K562 treated with DMSO at 1 percent for 24 hours (cell line): Measurements from ENCODE around the gene ASGR1. TPM values are rescaled to one million over a fixed set of nuclear protein-coding genes. Genes with fewer than 3 reads are reported as not detected.

Experiments used
- total RNA-seq: library from RNA; unstranded; fragments of 300-600 nt; gene quantifications from 2 replicates; pipeline ENCODE4 v1.2.3, GENCODE V29; 2022; ENCODE audit warnings: low read depth; ENCODE audit not compliant: insufficient read depth

The ASGR1 gene
- 1.4 and 2.5 TPM in 2 replicates for total RNA-seq

GRCh38 chr17:7179317-7180254 is at the start of gene ASGR1:
Gene ASGR1, minus strand, starts transcription at chr17:7179370. Its CDS starts 807 bp downstream, at chr17:7178563.

GRCh38 chr17:7219812-7220592 is 40.8 kb upstream of the ASGR1 start, which contains the start of the genes ACADVL and DLG4:
Gene ACADVL, plus strand, starts transcription at chr17:7219938. Its CDS starts 47 bp downstream, at chr17:7219985.
Gene DLG4, minus strand, starts transcription at chr17:7219836.

Other genes with a start within 250 kb of the ASGR1 start
- gene ALOX12, start 183.3 kb downstream of the ASGR1 start, total RNA-seq, result 0.52 and 0.79 TPM in 2 replicates
- 291 and 322 TPM in 2 replicates for gene RNASEK, start 166.7 kb downstream of the ASGR1 start, total RNA-seq
- 1.2 TPM in 2 replicates for gene BCL6B, start 156.3 kb downstream of the ASGR1 start, total RNA-seq
- gene SLC16A13, start 143.4 kb downstream of the ASGR1 start, total RNA-seq, result 9.1 and 11.3 TPM in 2 replicates
- gene SLC16A11, start 135.3 kb downstream of the ASGR1 start, total RNA-seq, result 0.32 TPM in 1 of 2 replicates, not detected in the other
- gene CLEC10A, start 99.1 kb downstream of the ASGR1 start, total RNA-seq, result not detected in 2 replicates
- not detected in 2 replicates for gene ASGR2, start 64.5 kb downstream of the ASGR1 start, total RNA-seq
- gene DLG4, start 40.5 kb upstream of the ASGR1 start, total RNA-seq, result 3.2 and 3.6 TPM in 2 replicates
- gene ACADVL, start 40.6 kb upstream of the ASGR1 start, total RNA-seq, result 252 and 266 TPM in 2 replicates
- 55.4 and 59.5 TPM in 2 replicates for gene DVL2, start 55.1 kb upstream of the ASGR1 start, total RNA-seq
- 26.9 and 30.4 TPM in 2 replicates for gene PHF23, start 60.1 kb upstream of the ASGR1 start, total RNA-seq
- gene GABARAP, start 63.1 kb upstream of the ASGR1 start, total RNA-seq, result 267 and 288 TPM in 2 replicates
- gene CTDNEP1, start 72.4 kb upstream of the ASGR1 start, total RNA-seq, result 70.4 and 74.9 TPM in 2 replicates
- 54.3 and 56.3 TPM in 2 replicates for gene ELP5, start 72.8 kb upstream of the ASGR1 start, total RNA-seq
- 19.6 and 20.2 TPM in 2 replicates for gene CLDN7, start 83.1 kb upstream of the ASGR1 start, total RNA-seq
- gene SLC2A4, start 102.3 kb upstream of the ASGR1 start, total RNA-seq, result 0.39 and 0.63 TPM in 2 replicates
- not detected in 2 replicates for gene YBX2, start 115.3 kb upstream of the ASGR1 start, total RNA-seq
- 333 and 343 TPM in 2 replicates for gene EIF5A, start 128.3 kb upstream of the ASGR1 start, total RNA-seq
- gene GPS2, start 136.0 kb upstream of the ASGR1 start, total RNA-seq, result 64.3 and 71.2 TPM in 2 replicates
- gene NEURL4, start 150.0 kb upstream of the ASGR1 start, total RNA-seq, result 15.7 and 18.8 TPM in 2 replicates
- 2.6 and 6.1 TPM in 2 replicates for gene ACAP1, start 157.2 kb upstream of the ASGR1 start, total RNA-seq
- 7.3 and 8.6 TPM in 2 replicates for gene KCTD11, start 172.8 kb upstream of the ASGR1 start, total RNA-seq
- not detected in 2 replicates for gene TMEM95, start 175.8 kb upstream of the ASGR1 start, total RNA-seq
- gene TNK1, start 201.7 kb upstream of the ASGR1 start, total RNA-seq, result 7.3 and 8.8 TPM in 2 replicates
- 11.9 and 13.9 TPM in 2 replicates for gene PLSCR3, start 215.2 kb upstream of the ASGR1 start, total RNA-seq
- gene TMEM256, start 224.7 kb upstream of the ASGR1 start, total RNA-seq, result 67.8 and 69.3 TPM in 2 replicates
- 14.2 and 14.9 TPM in 2 replicates for gene NLGN2, start 228.5 kb upstream of the ASGR1 start, total RNA-seq
- not detected in 2 replicates for gene SPEM1, start 241.0 kb upstream of the ASGR1 start, total RNA-seq
- gene SPEM2, start 246.2 kb upstream of the ASGR1 start, total RNA-seq, result not detected in 2 replicates
- gene SPEM3, start 249.5 kb upstream of the ASGR1 start, total RNA-seq, result not detected in 2 replicates